HL-60 (cell line): ENCODE data around the gene NFE2L3.
"Not testable (repeated sequence)": the region's sequence is repeated elsewhere in the genome, so short reads cannot be mapped to it uniquely, and the experiment has no call there.

Source experiments
- DNase-seq, 2 experiments: peaks; one replicate each; pipeline ENCODE4 v3.0.0-alpha.2; 2010 to 2020; ENCODE audit warnings: low read depth in 1 of 2, low spot score in 1 of 2
- H3K27ac ChIP-seq: fragments of 250-450 bp; sonication (Bioruptor Pico); replicated peaks from 2 replicates; pipeline ENCODE4 v1.5.1; 2020; ENCODE audit warnings: mild to moderate bottlenecking, moderate library complexity
- H3K27me3 ChIP-seq: fragments of 250-450 bp; sonication (Bioruptor Pico); 2 replicates; pipeline ENCODE4 v1.5.1; 2021; ENCODE audit warnings: mild to moderate bottlenecking, moderate library complexity; ENCODE audit not compliant: insufficient read depth, poor library complexity, severe bottlenecking
- H3K4me3 ChIP-seq: replicated peaks from 2 replicates; pipeline ENCODE4 v1.5.1; 2011; ENCODE audit warnings: mild to moderate bottlenecking, control low read depth, low read length; ENCODE audit not compliant: insufficient read depth
- GABPA ChIP-seq: IDR thresholded peaks from 2 replicates; pipeline ENCODE4 v1.6.1; 2012; ENCODE audit warnings: low read depth
- POLR2AphosphoS5 ChIP-seq: IDR thresholded peaks from 2 replicates; pipeline ENCODE4 v1.6.1; 2012; ENCODE audit warnings: low read depth
- SPI1 ChIP-seq: IDR thresholded peaks from 2 replicates; pipeline ENCODE4 v1.6.1; 2012; ENCODE audit warnings: low read depth, mild to moderate bottlenecking, borderline replicate concordance
- TF ChIP-seq, protein P1 (sequence below): IDR thresholded peaks from 2 replicates; pipeline ENCODE4 v1.6.1; 2012; ENCODE audit warnings: low read depth; ENCODE audit not compliant: insufficient replicate concordance
- TF ChIP-seq, protein P2 (sequence below): IDR thresholded peaks from one replicate; pipeline ENCODE4 v1.5.1; 2011; ENCODE audit warnings: low read length, control low read depth, inconsistent platforms; ENCODE audit not compliant: insufficient read depth

Gene NFE2L3

DNA sequence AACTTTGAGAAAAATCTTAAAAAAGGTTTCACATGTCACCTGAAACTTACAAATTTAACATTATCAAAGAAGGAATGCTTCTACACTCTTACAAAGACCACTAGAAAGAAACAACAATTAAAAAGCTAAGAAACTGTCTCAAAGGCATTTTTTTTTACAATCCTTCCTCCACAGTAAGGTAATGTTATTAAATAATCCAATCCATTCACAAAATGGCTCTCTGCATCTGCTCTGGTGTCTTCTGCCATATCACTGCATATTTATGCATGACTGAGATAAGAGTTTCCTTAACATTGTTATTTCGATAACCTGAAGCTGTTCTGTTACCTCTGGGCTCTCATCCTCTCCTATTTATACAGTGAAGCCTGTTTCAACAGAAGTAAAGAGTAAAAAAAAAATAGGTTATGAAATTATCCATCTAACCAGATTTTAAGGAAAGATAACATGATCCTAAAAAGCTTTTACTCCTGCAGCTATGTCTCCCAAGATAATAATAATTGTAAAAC lies 40.0 kb downstream of the NFE2L3 start:
- TF ChIP-seq, protein P1, sequence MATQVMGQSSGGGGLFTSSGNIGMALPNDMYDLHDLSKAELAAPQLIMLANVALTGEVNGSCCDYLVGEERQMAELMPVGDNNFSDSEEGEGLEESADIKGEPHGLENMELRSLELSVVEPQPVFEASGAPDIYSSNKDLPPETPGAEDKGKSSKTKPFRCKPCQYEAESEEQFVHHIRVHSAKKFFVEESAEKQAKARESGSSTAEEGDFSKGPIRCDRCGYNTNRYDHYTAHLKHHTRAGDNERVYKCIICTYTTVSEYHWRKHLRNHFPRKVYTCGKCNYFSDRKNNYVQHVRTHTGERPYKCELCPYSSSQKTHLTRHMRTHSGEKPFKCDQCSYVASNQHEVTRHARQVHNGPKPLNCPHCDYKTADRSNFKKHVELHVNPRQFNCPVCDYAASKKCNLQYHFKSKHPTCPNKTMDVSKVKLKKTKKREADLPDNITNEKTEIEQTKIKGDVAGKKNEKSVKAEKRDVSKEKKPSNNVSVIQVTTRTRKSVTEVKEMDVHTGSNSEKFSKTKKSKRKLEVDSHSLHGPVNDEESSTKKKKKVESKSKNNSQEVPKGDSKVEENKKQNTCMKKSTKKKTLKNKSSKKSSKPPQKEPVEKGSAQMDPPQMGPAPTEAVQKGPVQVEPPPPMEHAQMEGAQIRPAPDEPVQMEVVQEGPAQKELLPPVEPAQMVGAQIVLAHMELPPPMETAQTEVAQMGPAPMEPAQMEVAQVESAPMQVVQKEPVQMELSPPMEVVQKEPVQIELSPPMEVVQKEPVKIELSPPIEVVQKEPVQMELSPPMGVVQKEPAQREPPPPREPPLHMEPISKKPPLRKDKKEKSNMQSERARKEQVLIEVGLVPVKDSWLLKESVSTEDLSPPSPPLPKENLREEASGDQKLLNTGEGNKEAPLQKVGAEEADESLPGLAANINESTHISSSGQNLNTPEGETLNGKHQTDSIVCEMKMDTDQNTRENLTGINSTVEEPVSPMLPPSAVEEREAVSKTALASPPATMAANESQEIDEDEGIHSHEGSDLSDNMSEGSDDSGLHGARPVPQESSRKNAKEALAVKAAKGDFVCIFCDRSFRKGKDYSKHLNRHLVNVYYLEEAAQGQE = no peak
- H3K4me3 ChIP-seq = no peak overlapping the region
- H3K27ac ChIP-seq = no peak overlapping the region
- H3K27me3 ChIP-seq = no peaks in the 10 kb centered on the region
- DNase-seq = no peak

DNA sequence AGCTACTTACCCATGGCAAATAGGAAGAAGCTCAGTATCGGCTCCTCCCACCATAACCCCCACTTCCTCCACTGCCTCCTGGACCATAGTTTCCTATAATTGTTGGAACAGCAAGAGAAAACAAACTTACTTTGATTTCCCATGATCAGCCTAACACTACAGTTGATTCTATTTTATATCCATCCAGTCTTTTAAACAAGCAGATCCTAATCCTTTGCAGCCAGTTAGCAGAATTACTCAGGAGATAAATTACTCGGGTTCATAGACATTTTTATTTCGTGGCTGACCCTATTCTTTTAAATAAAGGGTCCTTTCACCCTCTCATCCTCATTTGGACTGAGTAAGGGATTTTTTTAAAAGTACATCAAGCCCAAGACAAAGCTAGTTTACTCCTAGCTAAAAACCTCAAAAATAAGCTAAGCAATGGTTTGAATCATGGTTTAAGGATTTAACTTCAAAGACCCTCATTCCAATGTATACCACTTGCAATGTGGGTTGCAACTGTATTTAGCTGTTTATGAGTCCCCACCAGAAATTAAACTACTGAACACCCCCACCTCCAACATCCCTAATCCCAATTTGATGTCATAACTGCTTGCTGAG lies 40.6 kb downstream of the NFE2L3 start:
- TF ChIP-seq POLR2AphosphoS5 (peak; percentile 49; the same call in 1 of the 2 replicates), SPI1 (peak; percentile 7; the same call in 1 of the 2 replicates)
- TF ChIP-seq, protein P2, sequence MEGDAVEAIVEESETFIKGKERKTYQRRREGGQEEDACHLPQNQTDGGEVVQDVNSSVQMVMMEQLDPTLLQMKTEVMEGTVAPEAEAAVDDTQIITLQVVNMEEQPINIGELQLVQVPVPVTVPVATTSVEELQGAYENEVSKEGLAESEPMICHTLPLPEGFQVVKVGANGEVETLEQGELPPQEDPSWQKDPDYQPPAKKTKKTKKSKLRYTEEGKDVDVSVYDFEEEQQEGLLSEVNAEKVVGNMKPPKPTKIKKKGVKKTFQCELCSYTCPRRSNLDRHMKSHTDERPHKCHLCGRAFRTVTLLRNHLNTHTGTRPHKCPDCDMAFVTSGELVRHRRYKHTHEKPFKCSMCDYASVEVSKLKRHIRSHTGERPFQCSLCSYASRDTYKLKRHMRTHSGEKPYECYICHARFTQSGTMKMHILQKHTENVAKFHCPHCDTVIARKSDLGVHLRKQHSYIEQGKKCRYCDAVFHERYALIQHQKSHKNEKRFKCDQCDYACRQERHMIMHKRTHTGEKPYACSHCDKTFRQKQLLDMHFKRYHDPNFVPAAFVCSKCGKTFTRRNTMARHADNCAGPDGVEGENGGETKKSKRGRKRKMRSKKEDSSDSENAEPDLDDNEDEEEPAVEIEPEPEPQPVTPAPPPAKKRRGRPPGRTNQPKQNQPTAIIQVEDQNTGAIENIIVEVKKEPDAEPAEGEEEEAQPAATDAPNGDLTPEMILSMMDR = no peak
- H3K4me3 ChIP-seq = no peak overlapping the region
- H3K27me3 ChIP-seq = no peaks in the 10 kb centered on the region
- H3K27ac ChIP-seq = no peak overlapping the region
- no peak for DNase-seq

DNA sequence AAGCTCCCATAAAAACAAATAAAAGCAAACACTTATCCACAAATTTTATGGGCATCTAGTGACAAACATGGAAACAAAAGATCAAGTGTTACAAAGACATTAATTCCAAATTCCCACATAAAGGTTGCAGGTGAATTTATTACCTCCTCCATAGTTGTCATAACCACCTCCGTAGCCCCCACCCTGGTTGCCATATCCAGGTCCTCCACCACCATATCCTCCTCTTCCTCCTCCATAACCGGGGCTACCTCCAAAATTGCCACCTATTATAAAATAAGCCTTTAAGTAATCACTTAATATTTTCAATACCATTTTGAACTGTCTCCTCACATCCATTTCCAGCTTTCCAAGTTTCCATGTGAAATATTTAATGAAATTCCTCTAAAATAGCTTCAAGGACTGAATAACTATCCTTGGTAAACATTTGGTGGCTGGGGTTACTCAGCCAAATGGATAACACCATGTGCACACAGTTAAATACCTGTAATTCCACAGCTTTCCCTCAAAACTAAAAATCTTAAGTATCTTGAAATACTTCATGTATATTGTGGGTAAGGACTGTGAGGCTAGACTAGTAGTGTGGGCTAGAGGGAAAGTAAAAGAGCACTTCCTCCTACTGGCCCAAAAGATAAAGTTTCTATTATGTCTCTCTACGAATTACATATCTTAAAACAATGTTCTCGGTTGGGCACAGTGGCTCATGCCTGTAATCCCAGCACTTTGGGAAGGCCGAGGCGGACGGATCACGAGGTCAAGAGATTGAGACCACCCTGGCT lies 41.6 kb downstream of the NFE2L3 start:
- no peak for DNase-seq
- Histone ChIP-seq H3K27me3 (no peaks in the 10 kb centered on the region), H3K4me3 (no peak overlapping the region), H3K27ac (no peak overlapping the region)
- TF ChIP-seq GABPA (no peak), SPI1 (peak; percentile 68; the same call in 1 of the 2 replicates)

DNA sequence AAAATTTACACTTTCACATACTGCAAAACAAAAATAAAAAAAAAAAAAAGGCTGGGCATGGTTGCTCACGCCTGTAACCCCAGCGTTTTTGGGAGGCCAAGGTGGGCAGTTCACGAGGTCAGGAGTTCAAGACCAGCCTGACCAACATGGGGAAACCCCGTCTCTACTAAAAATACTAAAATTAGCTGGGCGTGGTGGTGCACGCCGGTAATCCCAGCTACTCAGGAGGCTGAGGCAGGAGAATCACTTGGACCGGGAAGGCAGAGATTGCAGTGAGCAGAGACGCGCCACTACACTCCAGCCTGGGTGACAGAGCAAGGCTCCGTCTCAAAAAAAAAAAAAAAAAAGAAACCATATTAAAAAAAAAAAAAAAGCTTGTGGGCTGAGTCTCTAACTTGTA lies 42.8 kb downstream of the NFE2L3 start:
- H3K4me3 ChIP-seq, H3K27me3 ChIP-seq, DNase-seq, H3K27ac ChIP-seq: not testable (repeated sequence)

DNA sequence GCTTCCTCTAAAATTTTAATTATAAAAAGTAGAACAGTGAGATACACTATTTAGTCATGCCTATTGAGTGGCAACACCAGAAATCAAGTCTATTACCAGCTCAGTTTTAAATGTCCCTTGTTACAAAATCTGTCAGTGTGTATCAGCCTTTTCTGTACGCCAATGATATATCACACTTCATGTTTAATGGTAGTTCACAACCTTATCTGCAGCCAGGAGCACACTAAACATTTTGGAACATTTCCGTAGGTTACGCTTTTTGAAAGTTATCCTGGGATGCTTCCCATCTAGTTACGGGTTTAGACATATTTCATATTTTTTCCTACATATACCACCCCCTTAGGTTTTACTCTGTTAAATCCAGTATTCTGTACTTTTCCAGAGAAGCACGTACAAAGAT lies 43.2 kb downstream of the NFE2L3 start:
- TF ChIP-seq, protein P2 = no peak
- no peak for TF ChIP-seq POLR2AphosphoS5
- TF ChIP-seq, protein P1 = no peak
- no peak for TF ChIP-seq SPI1
- no peak for TF ChIP-seq GABPA
- Histone ChIP-seq H3K27ac (no peak overlapping the region), H3K27me3 (no peaks in the 10 kb centered on the region), H3K4me3 (no peak overlapping the region)
- no peak for DNase-seq
